Fibroblast of pulmonary artery (primary cell): ENCODE data around the gene ZFX.

ENCODE experiments used
- DNase-seq: peaks from one replicate; pipeline ENCODE4 v3.0.0-alpha.2; 2010; ENCODE audit warnings: low read depth
- H3K4me3 ChIP-seq: replicated peaks from 2 replicates; pipeline ENCODE4 v1.5.1; 2011; ENCODE audit warnings: low read depth, mild to moderate bottlenecking, control low read depth, low read length, moderate library complexity
- CTCF ChIP-seq: IDR thresholded peaks from 2 replicates; pipeline ENCODE4 v1.5.1; 2011; ENCODE audit warnings: mild to moderate bottlenecking, control low read depth, low read length, inconsistent platforms; ENCODE audit errors: missing control alignments

The ZFX gene

GRCh38 chrX:24166078-24166477 lies 16.5 kb downstream of the ZFX start:
- no peak overlapping the region for H3K4me3 ChIP-seq
- DNase-seq, result no peak
- TF ChIP-seq CTCF, result no peak

GRCh38 chrX:24167719-24168472 lies 18.4 kb downstream of the ZFX start:
- no peak for DNase-seq
- H3K4me3 ChIP-seq, result no peak overlapping the region
- no peak for TF ChIP-seq CTCF

- no peak overlapping the region for H3K4me3 ChIP-seq
These were observed 19.3 kb downstream of the ZFX start for GRCh38 chrX:24168807-24169206.

GRCh38 chrX:24169211-24169610 lies 19.7 kb downstream of the ZFX start:
- no peak for TF ChIP-seq CTCF
- DNase-seq, result no peak
- no peak overlapping the region for H3K4me3 ChIP-seq

More at GRCh38 chrX:24168807-24169206, 19.3 kb downstream of the ZFX start:
- no peak for DNase-seq
- no peak for TF ChIP-seq CTCF

GRCh38 chrX:24173115-24173847 lies 23.8 kb downstream of the ZFX start:
- no peak for DNase-seq
- H3K4me3 ChIP-seq, result no peak overlapping the region
- no peak for TF ChIP-seq CTCF

GRCh38 chrX:24175276-24175675 lies 25.7 kb downstream of the ZFX start:
- H3K4me3 ChIP-seq, result no peak overlapping the region
- DNase-seq, result no peak
- no peak for TF ChIP-seq CTCF
